ENCODE data around the gene LAMA1.

Gene LAMA1

DNA sequence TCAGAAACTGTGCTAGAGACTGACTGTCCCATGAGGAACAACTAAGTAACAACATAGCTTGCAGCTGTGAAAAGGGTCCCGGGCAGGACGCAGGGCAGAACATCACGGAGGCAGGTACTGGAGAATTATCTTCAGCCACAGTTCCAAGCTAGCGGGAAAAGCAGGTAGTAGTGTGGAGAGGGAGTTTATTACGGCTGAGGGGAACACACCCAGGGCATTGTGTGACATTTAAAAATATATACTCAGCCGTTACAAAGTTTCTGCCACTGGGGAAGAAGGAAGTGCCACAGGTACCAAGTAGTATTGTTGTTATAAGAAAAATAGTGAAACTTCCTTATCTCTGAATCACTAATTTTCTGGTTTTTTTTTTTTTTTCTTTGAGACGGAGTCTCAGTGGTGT is 179.6 kb downstream of the LAMA1 start:
- Histone ChIP-seq H3K36me3 (ENCODE audit: insufficient read depth, low read length) (no peaks in the 10 kb centered on the region), H3K79me2 (ENCODE audit: insufficient read depth, low read length) (no peaks in the 10 kb centered on the region), H3K27ac (ENCODE audit: low read length) (no peak overlapping the region), H4K20me1 (ENCODE audit: insufficient read depth, low read length) (no peaks in the 10 kb centered on the region), H3K27me3 (ENCODE audit: insufficient read depth, low read length, poor library complexity) (no peaks in the 10 kb centered on the region), H3K9me3 (ENCODE audit: insufficient read depth, low read length, severe bottlenecking) (peaks cover 3% of the 10 kb centered on the region), H2AFZ (ENCODE audit: low read depth, low read length) (no peak overlapping the region), H3K9ac (ENCODE audit: low read depth, low read length) (no peak overlapping the region), H3K4me2 (ENCODE audit: insufficient read depth, low read length) (no peak overlapping the region), H3K4me3 (ENCODE audit: low read depth in 1 of 2, low read length in 2 of 2) (no peak overlapping the region), H3K4me1 (ENCODE audit: insufficient read depth, low read length) (no peaks in the 10 kb centered on the region)
- ATAC-seq (ENCODE audit: insufficient read depth, low read depth) (no peak), DNase-seq (no peak)
- no peak for TF ChIP-seq EZH2 (IDR thresholded peaks at IDR 0.05; ENCODE audit: borderline replicate concordance, low read depth, low read length, severe bottlenecking)
- TF ChIP-seq, protein P1, sequence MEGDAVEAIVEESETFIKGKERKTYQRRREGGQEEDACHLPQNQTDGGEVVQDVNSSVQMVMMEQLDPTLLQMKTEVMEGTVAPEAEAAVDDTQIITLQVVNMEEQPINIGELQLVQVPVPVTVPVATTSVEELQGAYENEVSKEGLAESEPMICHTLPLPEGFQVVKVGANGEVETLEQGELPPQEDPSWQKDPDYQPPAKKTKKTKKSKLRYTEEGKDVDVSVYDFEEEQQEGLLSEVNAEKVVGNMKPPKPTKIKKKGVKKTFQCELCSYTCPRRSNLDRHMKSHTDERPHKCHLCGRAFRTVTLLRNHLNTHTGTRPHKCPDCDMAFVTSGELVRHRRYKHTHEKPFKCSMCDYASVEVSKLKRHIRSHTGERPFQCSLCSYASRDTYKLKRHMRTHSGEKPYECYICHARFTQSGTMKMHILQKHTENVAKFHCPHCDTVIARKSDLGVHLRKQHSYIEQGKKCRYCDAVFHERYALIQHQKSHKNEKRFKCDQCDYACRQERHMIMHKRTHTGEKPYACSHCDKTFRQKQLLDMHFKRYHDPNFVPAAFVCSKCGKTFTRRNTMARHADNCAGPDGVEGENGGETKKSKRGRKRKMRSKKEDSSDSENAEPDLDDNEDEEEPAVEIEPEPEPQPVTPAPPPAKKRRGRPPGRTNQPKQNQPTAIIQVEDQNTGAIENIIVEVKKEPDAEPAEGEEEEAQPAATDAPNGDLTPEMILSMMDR (IDR thresholded peaks at IDR 0.05; ENCODE audit: borderline replicate concordance, extremely low read depth, low read length, poor library complexity, severe bottlenecking) = no peak

DNA sequence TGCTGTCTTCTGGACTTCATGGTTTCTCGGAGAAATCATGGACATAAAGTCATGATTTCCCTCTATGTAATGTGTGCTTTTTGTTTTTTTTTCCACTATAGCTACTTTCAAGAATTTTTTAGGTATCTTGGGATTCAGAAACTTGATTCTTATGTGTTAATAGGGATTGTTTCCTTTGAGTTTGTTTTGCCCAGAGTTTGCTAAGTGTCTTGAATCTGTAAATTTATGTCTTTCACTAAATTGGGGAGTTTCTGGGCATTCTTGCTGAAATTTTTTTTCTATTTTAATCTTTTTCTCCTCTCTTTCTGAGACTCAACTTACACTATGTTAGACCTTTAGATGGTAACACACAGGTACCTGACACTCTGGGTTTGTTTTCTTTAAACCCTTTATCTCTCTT is 182.7 kb downstream of the LAMA1 start:
- H3K79me2 ChIP-seq (ENCODE audit: insufficient read depth, low read length) = no peaks in the 10 kb centered on the region
- H3K36me3 ChIP-seq (ENCODE audit: insufficient read depth, low read length) = no peaks in the 10 kb centered on the region
- no peak overlapping the region for H3K27ac ChIP-seq (ENCODE audit: low read length)
- no peak overlapping the region for H3K4me3 ChIP-seq (ENCODE audit: low read depth in 1 of 2, low read length in 2 of 2)
- ATAC-seq (ENCODE audit: insufficient read depth, low read depth) (no peak), DNase-seq (no peak)
- H3K4me2 ChIP-seq (ENCODE audit: insufficient read depth, low read length) = no peak overlapping the region
- H3K9me3 ChIP-seq (ENCODE audit: insufficient read depth, low read length, severe bottlenecking) = peaks cover 3% of the 10 kb centered on the region
- H3K9ac ChIP-seq (ENCODE audit: low read depth, low read length) = no peak overlapping the region
- TF ChIP-seq, protein P1 (IDR thresholded peaks at IDR 0.05; ENCODE audit: borderline replicate concordance, extremely low read depth, low read length, poor library complexity, severe bottlenecking) = no peak
- TF ChIP-seq EZH2 (IDR thresholded peaks at IDR 0.05; ENCODE audit: borderline replicate concordance, low read depth, low read length, severe bottlenecking) = no peak
- no peaks in the 10 kb centered on the region for H4K20me1 ChIP-seq (ENCODE audit: insufficient read depth, low read length)
- H2AFZ ChIP-seq (ENCODE audit: low read depth, low read length) = no peak overlapping the region
- H3K4me1 ChIP-seq (ENCODE audit: insufficient read depth, low read length) = no peaks in the 10 kb centered on the region
- no peaks in the 10 kb centered on the region for H3K27me3 ChIP-seq (ENCODE audit: insufficient read depth, low read length, poor library complexity)

DNA sequence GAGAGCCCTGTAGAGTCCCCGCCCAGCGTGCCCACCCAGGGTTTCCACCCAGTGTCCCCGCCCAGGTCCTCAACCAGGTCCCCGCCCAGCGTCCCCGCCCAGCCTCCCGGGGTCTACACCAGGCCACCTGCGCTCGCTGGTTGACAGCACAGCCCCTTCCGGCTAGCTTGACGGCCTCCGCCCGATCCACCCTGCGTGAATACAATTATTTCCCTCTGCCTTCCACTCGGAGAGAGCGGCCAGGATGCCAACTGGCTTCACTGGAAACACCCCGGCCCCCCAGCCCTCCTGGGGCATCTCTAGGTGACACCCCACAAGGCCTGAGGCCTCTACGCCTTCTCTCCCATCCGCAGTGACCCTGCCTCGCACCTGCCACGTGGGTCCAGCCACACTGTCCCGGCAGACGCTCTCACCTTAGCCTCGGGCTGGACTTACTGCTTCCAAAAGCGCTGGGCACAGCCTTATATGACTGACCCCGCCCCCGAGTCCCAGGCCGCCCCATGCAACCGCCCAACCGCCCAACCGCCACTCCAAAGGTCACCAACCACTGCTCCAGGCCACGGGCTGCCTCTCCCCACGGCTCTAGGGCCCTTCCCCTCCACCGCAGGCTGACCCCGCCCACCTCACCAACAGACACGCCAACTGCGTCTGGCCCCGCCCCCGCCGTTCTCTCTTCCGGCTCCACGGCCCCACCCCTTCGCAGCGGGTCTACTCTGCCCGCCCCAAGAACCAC is 188.1 kb downstream of the LAMA1 start:
- no peaks in the 10 kb centered on the region for H3K4me1 ChIP-seq (ENCODE audit: insufficient read depth, low read length)
- no peak for ATAC-seq (ENCODE audit: insufficient read depth, low read depth)
- H3K79me2 ChIP-seq (ENCODE audit: insufficient read depth, low read length) = no peaks in the 10 kb centered on the region
- H3K27me3 ChIP-seq (ENCODE audit: insufficient read depth, low read length, poor library complexity) = no peaks in the 10 kb centered on the region
- no peak overlapping the region for H3K4me2 ChIP-seq (ENCODE audit: insufficient read depth, low read length)
- H3K36me3 ChIP-seq (ENCODE audit: insufficient read depth, low read length) = no peaks in the 10 kb centered on the region
- H2AFZ ChIP-seq (ENCODE audit: low read depth, low read length) = no peak overlapping the region
- H3K4me3 ChIP-seq (ENCODE audit: low read depth in 1 of 2, low read length in 2 of 2) = no peak overlapping the region
- H4K20me1 ChIP-seq (ENCODE audit: insufficient read depth, low read length) = no peaks in the 10 kb centered on the region
- H3K27ac ChIP-seq (ENCODE audit: low read length) = no peak overlapping the region
- no peak overlapping the region for H3K9ac ChIP-seq (ENCODE audit: low read depth, low read length)
- no peak for DNase-seq
- no peak for TF ChIP-seq EZH2 (IDR thresholded peaks at IDR 0.05; ENCODE audit: borderline replicate concordance, low read depth, low read length, severe bottlenecking)
- TF ChIP-seq, protein P1 (IDR thresholded peaks at IDR 0.05; ENCODE audit: borderline replicate concordance, extremely low read depth, low read length, poor library complexity, severe bottlenecking) = no peak
- no peaks in the 10 kb centered on the region for H3K9me3 ChIP-seq (ENCODE audit: insufficient read depth, low read length, severe bottlenecking)
